Natural killer cell (primary cell): Measurements from ENCODE around the gene TF. TPM values are rescaled to one million over a fixed set of nuclear protein-coding genes. Genes with fewer than 3 reads are reported as not detected.

Experiments used
- ATAC-seq, 3 donors: fragments of 150-1000 bp in 2 of 3; fragments of 200-7000 bp in 1 of 3; cut with Tn5 transposase; 1 replicate in 1 of 3; 2 replicates in 2 of 3; pipeline ENCODE4 v1.10.0; 2021; ENCODE audit warnings: mild to moderate bottlenecking in 2 of 3, moderate library complexity in 2 of 3
- DNase-seq, 2 donors: peaks; one replicate each; pipeline versions ENCODE4 v3.0.0 to v3.0.0-alpha.2; 2013 to 2021; ENCODE audit warnings: mixed read lengths in 1 of 2
- H3K27ac ChIP-seq: one replicate; pipeline ENCODE4 v1.5.1; 2013; ENCODE audit warnings: mild to moderate bottlenecking, low read length
- H3K27me3 ChIP-seq: one replicate; pipeline ENCODE4 v1.6.1; 2013; ENCODE audit warnings: low read length; ENCODE audit not compliant: control insufficient read depth, insufficient read depth
- H3K36me3 ChIP-seq: one replicate; pipeline ENCODE4 v1.6.1; 2013; ENCODE audit warnings: low read length; ENCODE audit not compliant: control insufficient read depth, insufficient read depth
- H3K4me1 ChIP-seq: one replicate; pipeline ENCODE4 v1.6.1; 2013; ENCODE audit warnings: low read length; ENCODE audit not compliant: control insufficient read depth, insufficient read depth
- H3K4me3 ChIP-seq: one replicate; pipeline ENCODE4 v1.5.1; 2013; ENCODE audit warnings: low read length
- H3K9me3 ChIP-seq: one replicate; pipeline ENCODE4 v1.6.1; 2013; ENCODE audit warnings: low read length; ENCODE audit not compliant: control insufficient read depth, insufficient read depth
- H3K27ac Mint-ChIP-seq, 2 donors: one replicate each; pipeline ENCODE4 v1.8.0; 2022; ENCODE audit warnings: mild to moderate bottlenecking in 2 of 2, mixed read lengths in 2 of 2, moderate library complexity in 1 of 2
- H3K27me3 Mint-ChIP-seq, 2 donors: one replicate each; pipeline ENCODE4 v1.8.0; 2022; ENCODE audit warnings: low read depth in 2 of 2, mixed read lengths in 2 of 2
- H3K36me3 Mint-ChIP-seq: one replicate; pipeline ENCODE4 v1.8.0; 2022; ENCODE audit warnings: mixed read lengths
- H3K4me1 Mint-ChIP-seq, 2 donors: one replicate each; pipeline ENCODE4 v1.8.0; 2022; ENCODE audit warnings: mixed read lengths in 2 of 2
- H3K4me3 Mint-ChIP-seq: one replicate; pipeline ENCODE4 v1.8.0; 2022; ENCODE audit warnings: mild to moderate bottlenecking, moderate library complexity, mixed read lengths
- H3K9me3 Mint-ChIP-seq, 2 donors: one replicate each; pipeline ENCODE4 v1.8.0; 2022; ENCODE audit warnings: mixed read lengths in 2 of 2
- CTCF ChIP-seq: fragments of 200-600 bp; IDR thresholded peaks from one replicate; pipeline ENCODE4 v1.8.0; 2022; ENCODE audit warnings: antibody characterized with exemption
- WGBS: methylation state at CpG from one replicate; pipeline ENCODE4 v1.1.7; 2013; ENCODE audit warnings: missing lambda C conversion rate; ENCODE audit not compliant: insufficient coverage; 5-methylcytosine and 5-hydroxymethylcytosine counted together
- intact Hi-C: fragments of 100-400 bp; cut with micrococcal nuclease; formaldehyde crosslinking; loops from one replicate; pipeline ENCODE4 v1.14.2; 2022
- total RNA-seq, 4 donors: library from RNA; stranded (reverse); fragments of 120-200 nt in 1 of 4; gene quantifications; one replicate each; pipeline versions ENCODE4 v1.2.3 to v1.2.4, GENCODE V29; 2013 to 2022

The TF gene
- total RNA-seq, 3 donors from 2014 or later (not counting 1 experiment from before 2014, with no cell fraction given) = 2.8 to 4.3 (median 3.2) TPM

GRCh38 chr3:133831966-133832801, 86.0 kb downstream of the TF start:
- no peak for TF ChIP-seq CTCF
- intact Hi-C loops = no loop called here
- Mint-ChIP-seq H3K4me3 (no peak overlapping the region), H3K9me3 (no peaks in the 10 kb centered on the region), H3K4me1 (no peaks in the 10 kb centered on the region), H3K27ac (no peak overlapping the region), H3K36me3 (no peaks in the 10 kb centered on the region), H3K27me3 (no peaks in the 10 kb centered on the region)
- H3K4me3 ChIP-seq = no peak overlapping the region
- no peaks in the 10 kb centered on the region for H3K9me3 ChIP-seq
- H3K4me1 ChIP-seq = no peaks in the 10 kb centered on the region
- WGBS = 78% methylated on average over 13 of the region's 13 CpGs
- H3K27me3 ChIP-seq = no peaks in the 10 kb centered on the region
- no peak overlapping the region for H3K27ac ChIP-seq
- H3K36me3 ChIP-seq = no peaks in the 10 kb centered on the region
- ATAC-seq (no peak), DNase-seq (no peak)

GRCh38 chr3:133832802-133833144, 86.6 kb downstream of the TF start:
- Histone ChIP-seq H3K27me3 (no peaks in the 10 kb centered on the region), H3K27ac (no peak overlapping the region), H3K9me3 (no peaks in the 10 kb centered on the region), H3K4me3 (no peak overlapping the region), H3K36me3 (no peaks in the 10 kb centered on the region), H3K4me1 (no peaks in the 10 kb centered on the region)
- ATAC-seq = no peak
- no peak for DNase-seq
- no peaks in the 10 kb centered on the region for H3K36me3 Mint-ChIP-seq
- H3K9me3 Mint-ChIP-seq = no peaks in the 10 kb centered on the region
- intact Hi-C loops = no loop called here
- no peaks in the 10 kb centered on the region for H3K27me3 Mint-ChIP-seq
- WGBS = 95% methylated on average over 10 of the region's 10 CpGs
- no peak overlapping the region for H3K27ac Mint-ChIP-seq
- no peak for TF ChIP-seq CTCF
- no peaks in the 10 kb centered on the region for H3K4me1 Mint-ChIP-seq
- H3K4me3 Mint-ChIP-seq = no peak overlapping the region

- 87% methylated on average over 5 of the region's 5 CpGs for WGBS
- intact Hi-C loops = no loop called here
- no peaks in the 10 kb centered on the region for H3K27me3 Mint-ChIP-seq
- ATAC-seq (no peak), DNase-seq (no peak)
- no peaks in the 10 kb centered on the region for H3K9me3 Mint-ChIP-seq
- no peaks in the 10 kb centered on the region for H3K4me1 Mint-ChIP-seq
- Histone ChIP-seq H3K4me1 (no peaks in the 10 kb centered on the region), H3K4me3 (no peak overlapping the region), H3K27ac (no peak overlapping the region), H3K9me3 (no peaks in the 10 kb centered on the region), H3K27me3 (no peaks in the 10 kb centered on the region), H3K36me3 (no peaks in the 10 kb centered on the region)
- H3K36me3 Mint-ChIP-seq = no peaks in the 10 kb centered on the region
- TF ChIP-seq CTCF = no peak
- no peak overlapping the region for H3K4me3 Mint-ChIP-seq
- no peak overlapping the region for H3K27ac Mint-ChIP-seq
Measured at GRCh38 chr3:133833267-133833666, 87.1 kb downstream of the TF start.
